ENCODE results near the gene PRM3. TPM values are rescaled to one million over a fixed set of nuclear protein-coding genes. Genes with fewer than 3 reads are reported as not detected.

The PRM3 gene
- total and polyA plus RNA-seq, 5 donors from 2014 or later: not detected

DNA sequence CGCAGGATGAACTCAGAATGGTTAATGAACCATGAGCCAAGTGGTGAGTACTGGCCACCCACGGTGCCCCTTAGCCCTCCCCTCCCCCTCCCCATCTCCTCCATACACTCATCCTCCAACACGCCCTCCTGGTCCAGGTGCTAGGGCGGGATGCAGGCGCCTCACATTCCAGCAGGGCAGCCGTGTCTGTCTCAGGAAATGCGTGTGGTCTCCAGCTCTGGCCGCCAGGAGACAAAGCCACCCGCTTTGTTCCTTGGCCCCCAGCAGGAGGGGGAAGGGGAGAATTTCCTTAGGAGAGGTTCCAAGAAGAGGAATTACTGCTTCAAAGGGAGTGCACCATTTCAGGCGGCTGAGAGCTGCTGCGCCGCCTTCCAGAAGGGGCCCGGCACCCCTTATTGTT, 42.1 kb upstream of the PRM3 start:
- Histone ChIP-seq H3K36me3 (ENCODE audit: control insufficient read depth, insufficient read depth, low read length) (no peaks in the 10 kb centered on the region), H3K4me3 (ENCODE audit: low read depth, low read length) (no peak overlapping the region), H3K9me3 (ENCODE audit: control insufficient read depth in 2 of 2, low read length in 2 of 2) (no peaks in the 10 kb centered on the region), H3K27ac (ENCODE audit: insufficient read depth, low read length, poor library complexity, severe bottlenecking) (no peak overlapping the region), H3K4me1 (ENCODE audit: control insufficient read depth, insufficient read depth, low read length, poor library complexity, severe bottlenecking) (peaks cover 27% of the 10 kb centered on the region), H3K27me3 (ENCODE audit: control insufficient read depth, insufficient read depth, low read length) (no peaks in the 10 kb centered on the region)
- no peaks in the 10 kb centered on the region for H3K36me3 Mint-ChIP-seq
- no peaks in the 10 kb centered on the region for H3K27me3 Mint-ChIP-seq
- H3K27ac Mint-ChIP-seq: no peak overlapping the region
- H3K4me3 Mint-ChIP-seq: no peak overlapping the region
- no peaks in the 10 kb centered on the region for H3K9me3 Mint-ChIP-seq
- ATAC-seq (ENCODE audit: low read depth in 2 of 2): no peak
- peaks cover 0 to 31% (median 22%) of the 10 kb centered on the region in 4 donors for H3K4me1 Mint-ChIP-seq
- DNase-seq: no peak

DNA sequence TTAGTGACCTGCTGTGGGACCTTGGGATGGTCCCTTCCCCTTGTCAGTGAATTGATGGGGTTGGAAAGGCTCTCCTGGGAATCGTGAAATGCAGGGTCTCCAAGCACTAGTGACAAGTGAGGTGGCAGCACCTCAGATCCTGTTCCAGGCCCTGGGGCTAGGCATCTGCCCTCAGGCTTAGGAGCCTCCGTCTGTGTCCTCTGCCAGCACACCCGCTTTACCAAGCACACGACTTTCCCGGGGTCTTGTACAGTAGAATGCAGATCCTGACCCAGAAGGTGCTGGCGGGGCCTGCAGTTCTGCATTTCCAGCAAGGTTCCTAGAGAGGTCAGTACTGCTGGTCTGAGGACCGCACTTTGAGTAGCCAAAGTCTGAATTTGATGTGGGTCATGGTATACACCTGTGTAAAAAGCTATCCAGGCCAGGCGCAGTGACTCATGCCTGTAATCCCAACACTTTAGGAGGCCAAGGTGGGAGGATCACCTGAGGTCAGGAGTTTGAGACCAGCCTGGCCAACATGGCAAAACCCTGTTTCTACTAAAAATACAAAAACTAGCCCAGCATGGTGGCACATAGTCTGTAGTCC, 41.0 kb upstream of the PRM3 start:
- no peak for DNase-seq
- peaks cover 0 to 38% (median 23%) of the 10 kb centered on the region in 4 donors for H3K4me1 Mint-ChIP-seq
- no peak for ATAC-seq (ENCODE audit: low read depth in 2 of 2)
- no peaks in the 10 kb centered on the region for H3K36me3 ChIP-seq (ENCODE audit: control insufficient read depth, insufficient read depth, low read length)
- H3K9me3 ChIP-seq (ENCODE audit: control insufficient read depth in 2 of 2, low read length in 2 of 2): no peaks in the 10 kb centered on the region
- H3K27ac ChIP-seq (ENCODE audit: insufficient read depth, low read length, poor library complexity, severe bottlenecking): no peak overlapping the region
- no peaks in the 10 kb centered on the region for H3K36me3 Mint-ChIP-seq
- H3K27me3 ChIP-seq (ENCODE audit: control insufficient read depth, insufficient read depth, low read length): no peaks in the 10 kb centered on the region
- no peaks in the 10 kb centered on the region for H3K9me3 Mint-ChIP-seq
- no peaks in the 10 kb centered on the region for H3K27me3 Mint-ChIP-seq
- no peak overlapping the region for H3K4me3 ChIP-seq (ENCODE audit: low read depth, low read length)
- H3K4me1 ChIP-seq (ENCODE audit: control insufficient read depth, insufficient read depth, low read length, poor library complexity, severe bottlenecking): peaks cover 34% of the 10 kb centered on the region
- no peak overlapping the region for H3K27ac Mint-ChIP-seq
- H3K4me3 Mint-ChIP-seq: no peak overlapping the region

DNA sequence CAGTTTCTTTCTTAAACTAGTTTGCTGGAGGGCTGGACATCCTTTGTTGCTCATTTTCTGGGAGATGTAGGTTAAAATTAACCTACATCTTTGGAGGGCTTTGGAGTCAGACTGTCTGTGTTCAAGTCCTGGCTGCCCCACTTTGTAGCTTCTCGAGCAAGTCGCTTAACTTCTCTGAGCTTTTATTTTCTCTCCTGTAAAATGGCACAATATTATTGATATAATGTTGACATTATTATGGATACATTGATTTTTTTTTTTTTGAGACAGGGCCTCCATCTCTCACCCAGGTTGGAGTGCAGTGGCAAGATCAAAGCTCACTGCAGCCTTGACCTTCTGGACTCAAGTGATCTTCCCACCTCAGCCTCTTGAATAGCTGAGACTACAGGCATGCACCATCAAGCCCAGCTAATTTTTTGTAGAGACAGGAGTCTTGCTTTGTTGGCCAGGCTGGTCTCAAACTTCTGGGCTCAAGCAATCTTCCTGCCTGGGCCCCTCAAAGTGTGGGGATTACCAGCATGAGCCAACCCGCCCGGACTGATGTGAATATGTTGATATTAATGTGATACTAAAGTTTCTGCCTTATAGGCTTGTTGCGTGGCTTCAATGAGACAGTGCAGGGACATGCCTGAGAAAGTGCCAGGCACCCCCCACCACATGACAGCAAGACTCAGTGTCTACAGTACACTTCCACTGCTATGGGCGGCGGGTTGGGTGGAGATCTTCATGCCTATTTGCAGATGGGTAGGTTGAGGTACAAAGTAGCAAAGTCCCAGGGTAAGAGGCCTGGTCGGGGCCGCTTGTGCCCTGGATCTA, 40.3 kb upstream of the PRM3 start:
- Histone ChIP-seq H3K27me3 (ENCODE audit: control insufficient read depth, insufficient read depth, low read length) (no peaks in the 10 kb centered on the region), H3K36me3 (ENCODE audit: control insufficient read depth, insufficient read depth, low read length) (no peaks in the 10 kb centered on the region), H3K4me1 (ENCODE audit: control insufficient read depth, insufficient read depth, low read length, poor library complexity, severe bottlenecking) (peaks cover 41% of the 10 kb centered on the region), H3K9me3 (ENCODE audit: control insufficient read depth in 2 of 2, low read length in 2 of 2) (no peaks in the 10 kb centered on the region), H3K4me3 (ENCODE audit: low read depth, low read length) (no peak overlapping the region), H3K27ac (ENCODE audit: insufficient read depth, low read length, poor library complexity, severe bottlenecking) (no peak overlapping the region)
- ATAC-seq (ENCODE audit: low read depth in 2 of 2) (no peak), DNase-seq (no peak)
- Mint-ChIP-seq H3K4me1 (peaks cover 0 to 38% (median 22%) of the 10 kb centered on the region in 4 donors), H3K9me3 (no peaks in the 10 kb centered on the region), H3K27me3 (no peaks in the 10 kb centered on the region), H3K27ac (peak overlapping the region; percentile 82 to 95 (median 88)), H3K4me3 (peak overlapping the region in 1 of 4 donors; percentile 20), H3K36me3 (no peaks in the 10 kb centered on the region)

DNA sequence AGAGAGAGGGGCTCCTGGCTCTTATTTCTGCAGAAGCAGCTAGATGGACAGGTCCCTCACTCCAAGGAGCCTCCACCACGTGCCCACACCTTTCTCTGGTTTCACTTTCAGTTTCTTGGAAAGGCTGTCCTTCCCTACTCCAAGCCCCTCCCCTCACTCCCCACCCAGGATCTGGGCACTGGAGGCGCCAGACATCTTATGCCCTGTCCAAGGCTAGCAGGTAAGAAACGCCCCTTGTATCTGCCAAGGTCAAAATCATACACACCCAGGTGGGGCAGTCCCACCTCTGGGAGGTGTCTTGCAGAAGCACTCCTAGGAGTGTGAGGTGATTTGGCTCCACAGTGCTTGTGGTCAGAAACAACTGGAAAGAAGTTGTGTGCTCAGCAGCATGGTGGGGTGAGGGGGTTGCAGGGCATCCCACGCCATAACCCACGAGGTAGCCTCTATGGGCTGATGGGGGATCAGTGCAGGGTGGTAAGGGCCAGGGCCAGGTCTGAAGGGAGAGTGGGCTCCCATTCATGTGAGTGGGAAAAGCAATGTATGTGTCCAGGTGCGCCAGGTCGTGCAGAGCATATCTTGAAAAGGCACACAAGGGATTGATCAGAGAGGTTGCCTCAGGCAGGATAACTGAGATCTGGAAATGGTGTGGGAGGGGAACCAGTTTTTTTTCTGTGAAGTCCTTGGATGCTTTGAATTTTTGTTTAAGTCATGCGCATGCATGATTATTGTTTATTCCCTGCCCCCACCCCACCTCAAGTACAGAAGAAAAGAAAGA, 39.5 kb upstream of the PRM3 start:
- Histone ChIP-seq H3K4me1 (ENCODE audit: control insufficient read depth, insufficient read depth, low read length, poor library complexity, severe bottlenecking) (peaks cover 43% of the 10 kb centered on the region), H3K27me3 (ENCODE audit: control insufficient read depth, insufficient read depth, low read length) (no peaks in the 10 kb centered on the region), H3K36me3 (ENCODE audit: control insufficient read depth, insufficient read depth, low read length) (no peaks in the 10 kb centered on the region), H3K4me3 (ENCODE audit: low read depth, low read length) (no peak overlapping the region), H3K27ac (ENCODE audit: insufficient read depth, low read length, poor library complexity, severe bottlenecking) (no peak overlapping the region), H3K9me3 (ENCODE audit: control insufficient read depth in 2 of 2, low read length in 2 of 2) (no peaks in the 10 kb centered on the region)
- DNase-seq: peak in 1 of 3 donors; percentile 71
- Mint-ChIP-seq H3K4me3 (peak overlapping the region in 3 of 4 donors; percentile 20 to 58 (median 46)), H3K27me3 (no peaks in the 10 kb centered on the region), H3K27ac (peak overlapping the region; percentile 53 to 95 (median 82)), H3K36me3 (no peaks in the 10 kb centered on the region), H3K4me1 (peaks cover 0 to 40% (median 22%) of the 10 kb centered on the region in 4 donors), H3K9me3 (no peaks in the 10 kb centered on the region)
- peak in 1 of 2 donors; percentile 32 for ATAC-seq (ENCODE audit: low read depth in 2 of 2)

DNA sequence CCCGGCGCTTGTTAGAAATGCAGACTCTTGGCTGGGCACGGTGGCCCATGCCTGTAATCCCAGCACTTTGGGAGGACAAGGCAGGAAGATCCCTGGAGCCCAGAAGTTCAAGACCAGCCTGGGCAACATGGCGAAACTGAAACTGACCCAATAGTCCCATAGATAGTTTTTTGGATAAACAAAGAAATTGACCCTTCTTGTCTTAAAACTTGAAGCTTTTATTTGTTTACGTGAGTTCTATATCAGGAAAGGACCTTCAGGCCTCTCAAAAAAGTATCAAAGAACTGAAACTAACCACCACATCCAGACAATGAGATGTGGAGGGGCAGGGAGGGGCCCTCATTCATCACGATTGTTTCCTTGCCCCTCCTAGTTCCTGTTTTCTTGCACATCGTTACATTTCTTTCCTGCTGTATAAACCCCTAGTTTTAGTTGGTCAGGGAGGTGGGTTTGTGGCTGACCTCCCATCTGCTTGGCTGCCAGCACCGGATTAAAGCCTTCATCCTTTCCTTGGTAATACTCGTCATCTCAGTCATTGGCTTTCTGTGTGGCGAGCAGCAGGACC, 37.6 kb upstream of the PRM3 start:
- H3K36me3 ChIP-seq (ENCODE audit: control insufficient read depth, insufficient read depth, low read length): no peaks in the 10 kb centered on the region
- Mint-ChIP-seq H3K27me3 (peaks cover 4% of the 10 kb centered on the region), H3K36me3 (no peaks in the 10 kb centered on the region), H3K4me1 (peaks cover 0 to 40% (median 21%) of the 10 kb centered on the region in 4 donors), H3K9me3 (no peaks in the 10 kb centered on the region), H3K4me3 (peak overlapping the region in 3 of 4 donors; percentile 76 to 86 (median 86)), H3K27ac (peak overlapping the region; percentile 84 to 92 (median 90))
- DNase-seq (peak in 2 of 3 donors; percentile 70 to 88), ATAC-seq (ENCODE audit: low read depth in 2 of 2) (peak; percentile 63 to 76)
- H3K27me3 ChIP-seq (ENCODE audit: control insufficient read depth, insufficient read depth, low read length): no peaks in the 10 kb centered on the region
- H3K9me3 ChIP-seq (ENCODE audit: control insufficient read depth in 2 of 2, low read length in 2 of 2): no peaks in the 10 kb centered on the region
- peaks cover 43% of the 10 kb centered on the region for H3K4me1 ChIP-seq (ENCODE audit: control insufficient read depth, insufficient read depth, low read length, poor library complexity, severe bottlenecking)
- H3K4me3 ChIP-seq (ENCODE audit: low read depth, low read length): peak overlapping the region; percentile 62
- peak overlapping the region; percentile 48 for H3K27ac ChIP-seq (ENCODE audit: insufficient read depth, low read length, poor library complexity, severe bottlenecking)

DNA sequence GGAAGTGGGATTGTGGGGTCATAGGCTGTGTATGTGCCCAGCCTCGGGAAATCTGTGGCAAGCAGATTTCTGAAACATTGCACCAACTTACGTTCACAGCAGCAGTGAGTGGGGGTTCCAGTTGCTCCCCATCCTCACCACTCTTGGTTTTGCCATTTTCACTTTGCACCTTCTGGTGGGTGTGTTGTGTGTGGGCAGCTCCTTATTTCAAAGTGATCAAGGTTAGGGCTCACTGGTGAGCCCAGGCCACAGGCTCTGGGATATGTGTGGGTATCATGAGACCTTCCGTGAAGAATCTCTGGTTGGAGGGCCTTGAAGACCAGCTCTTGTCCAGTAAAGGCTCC, 37.2 kb upstream of the PRM3 start:
- H3K27me3 ChIP-seq (ENCODE audit: control insufficient read depth, insufficient read depth, low read length): no peaks in the 10 kb centered on the region
- Mint-ChIP-seq H3K36me3 (no peaks in the 10 kb centered on the region), H3K9me3 (no peaks in the 10 kb centered on the region), H3K27ac (peak overlapping the region; percentile 26 to 92 (median 90)), H3K4me3 (peak overlapping the region in 3 of 4 donors; percentile 76 to 86 (median 86)), H3K27me3 (peaks cover 4% of the 10 kb centered on the region), H3K4me1 (peaks cover 0 to 40% (median 19%) of the 10 kb centered on the region in 4 donors)
- DNase-seq: no peak
- H3K4me1 ChIP-seq (ENCODE audit: control insufficient read depth, insufficient read depth, low read length, poor library complexity, severe bottlenecking): peaks cover 43% of the 10 kb centered on the region
- no peaks in the 10 kb centered on the region for H3K36me3 ChIP-seq (ENCODE audit: control insufficient read depth, insufficient read depth, low read length)
- no peak for ATAC-seq (ENCODE audit: low read depth in 2 of 2)
- peak overlapping the region; percentile 48 for H3K27ac ChIP-seq (ENCODE audit: insufficient read depth, low read length, poor library complexity, severe bottlenecking)
- H3K9me3 ChIP-seq (ENCODE audit: control insufficient read depth in 2 of 2, low read length in 2 of 2): no peaks in the 10 kb centered on the region
- peak overlapping the region; percentile 62 for H3K4me3 ChIP-seq (ENCODE audit: low read depth, low read length)

DNA sequence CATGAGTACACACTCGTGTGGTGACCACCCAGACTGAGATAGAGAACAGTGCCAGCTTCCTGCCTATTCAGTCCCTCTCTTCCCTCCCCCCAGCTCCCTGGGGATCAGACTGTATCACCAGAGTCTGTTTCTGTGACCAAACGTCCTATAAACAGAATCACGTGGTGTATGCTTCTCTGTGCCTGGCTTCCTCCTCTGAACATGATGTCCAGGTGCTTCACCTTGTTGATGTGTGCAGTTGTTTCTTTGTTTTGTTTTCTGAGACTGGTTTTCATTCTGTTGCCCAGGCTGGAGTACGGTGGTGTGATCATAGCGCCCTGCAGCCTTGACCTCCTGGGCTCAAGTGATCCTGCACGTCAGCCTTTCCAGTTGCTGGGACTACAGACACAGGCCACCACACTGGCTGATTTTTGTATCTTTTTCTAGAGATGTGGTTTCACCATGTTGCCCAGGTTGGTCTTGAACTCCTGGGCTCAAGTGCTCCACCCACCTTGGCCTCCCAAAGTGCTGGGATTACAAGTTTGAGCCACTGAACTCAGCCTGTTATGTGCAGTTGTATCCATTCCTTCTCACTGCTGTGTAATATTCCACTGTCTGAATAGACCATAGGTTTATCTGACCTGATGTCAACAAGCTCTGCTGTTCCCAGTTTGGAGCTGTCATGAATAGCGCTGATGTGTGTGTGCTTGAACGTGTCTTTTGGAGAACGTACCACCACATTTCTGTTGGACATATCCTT, 36.6 kb upstream of the PRM3 start:
- Mint-ChIP-seq H3K9me3 (no peaks in the 10 kb centered on the region), H3K4me1 (peaks cover 0 to 40% (median 19%) of the 10 kb centered on the region in 4 donors), H3K27ac (peak overlapping the region; percentile 26 to 90 (median 53)), H3K36me3 (no peaks in the 10 kb centered on the region), H3K27me3 (peaks cover 4% of the 10 kb centered on the region), H3K4me3 (no peak overlapping the region)
- no peaks in the 10 kb centered on the region for H3K36me3 ChIP-seq (ENCODE audit: control insufficient read depth, insufficient read depth, low read length)
- no peak overlapping the region for H3K27ac ChIP-seq (ENCODE audit: insufficient read depth, low read length, poor library complexity, severe bottlenecking)
- no peak overlapping the region for H3K4me3 ChIP-seq (ENCODE audit: low read depth, low read length)
- no peaks in the 10 kb centered on the region for H3K27me3 ChIP-seq (ENCODE audit: control insufficient read depth, insufficient read depth, low read length)
- peaks cover 43% of the 10 kb centered on the region for H3K4me1 ChIP-seq (ENCODE audit: control insufficient read depth, insufficient read depth, low read length, poor library complexity, severe bottlenecking)
- no peaks in the 10 kb centered on the region for H3K9me3 ChIP-seq (ENCODE audit: control insufficient read depth in 2 of 2, low read length in 2 of 2)
- ATAC-seq (ENCODE audit: low read depth in 2 of 2): no peak
- DNase-seq: peak in 1 of 3 donors; percentile 37

All from CD4-positive, CD25-positive, alpha-beta regulatory T cell (primary cell).